Stomach (tissue), 9 donors: Measurements from ENCODE around the gene ABCE1. TPM values are rescaled to one million over a fixed set of nuclear protein-coding genes. Genes with fewer than 3 reads are reported as not detected.

Experiments used
- DNase-seq, 2 donors: peaks; one replicate each; pipeline versions ENCODE4 v3.0.0 to v3.0.0-alpha.2; 2013 to 2019
- H3K27ac ChIP-seq, 5 donors: fragments of 200-600 bp in 4 of 5; sonication (generic) in 4 of 5; one replicate each; pipeline ENCODE4 v1.5.1; 2013 to 2019; ENCODE audit warnings: mild to moderate bottlenecking in 1 of 5, moderate library complexity in 1 of 5
- H3K27me3 ChIP-seq, 3 donors: fragments of 200-600 bp; sonication (generic); one replicate each; pipeline ENCODE4 v1.5.1; 2017 to 2019; ENCODE audit warnings: mixed run types in 1 of 3
- H3K36me3 ChIP-seq, 4 donors: fragments of 200-600 bp; sonication (generic); 1 replicate in 3 of 4; 2 replicates in 1 of 4; pipeline ENCODE4 v1.5.1; 2016 to 2019
- H3K4me1 ChIP-seq, 4 donors: fragments of 200-600 bp; sonication (generic); one replicate each; pipeline ENCODE4 v1.5.1; 2016 to 2019
- H3K4me3 ChIP-seq, 4 donors: fragments of 200-600 bp; sonication (generic) in 3 of 4; one replicate each; pipeline ENCODE4 v1.5.1; 2016 to 2019; ENCODE audit warnings: mild to moderate bottlenecking in 1 of 4
- H3K9me3 ChIP-seq, 4 donors: fragments of 200-600 bp; sonication (generic); one replicate each; pipeline ENCODE4 v1.5.1; 2016 to 2019
- CTCF ChIP-seq, 7 experiments: fragments of 450-650 bp in 4 of 7; fragments of 200-600 bp in 3 of 7; sonication (generic) in 3 of 7; IDR thresholded peaks; one replicate each; pipeline ENCODE4 v1.5.1; 2016 to 2019; ENCODE audit warnings: antibody characterized with exemption in 7 of 7, control low read depth in 2 of 7, mild to moderate bottlenecking in 1 of 7
- EP300 ChIP-seq: sonication (generic); formaldehyde crosslinking; IDR thresholded peaks from one replicate; pipeline ENCODE4 v1.6.1; 2017; ENCODE audit warnings: antibody characterized with exemption
- POLR2A ChIP-seq, 4 donors: fragments of 450-650 bp; IDR thresholded peaks; one replicate each; pipeline ENCODE4 v1.6.1; 2016; ENCODE audit warnings: antibody characterized with exemption in 4 of 4, control low read depth in 2 of 4, mild to moderate bottlenecking in 1 of 4, moderate library complexity in 1 of 4
- POLR2AphosphoS5 ChIP-seq, 3 donors: sonication (generic); formaldehyde crosslinking; IDR thresholded peaks; one replicate each; pipeline ENCODE4 v1.6.1; 2016; ENCODE audit warnings: antibody characterized with exemption in 3 of 3
- WGBS, 5 donors: extraction: QIAGEN DNeasy Blood & Tissue Kit in 3 of 5; methylation state at CpG; one replicate each; pipeline versions ENCODE4 v1.1.5 to v1.1.7; 2013 to 2018; 5-methylcytosine and 5-hydroxymethylcytosine counted together
- intact Hi-C: fragments of 100-400 bp; cut with DNase I; formaldehyde crosslinking; loops from one replicate; pipeline ENCODE4 v1.15.1; 2023; ENCODE audit warnings: low total_unique reads
- polyA plus RNA-seq, 3 donors: library from polyadenylated mRNA; stranded (reverse); fragments of 200-250 nt; gene quantifications; one replicate each; pipeline ENCODE4 v1.2.3, GENCODE V29; 2013
- total RNA-seq, 5 donors: library from RNA; depleted of rRNA; stranded (reverse); fragments of >200 nt; gene quantifications; one replicate each; pipeline versions ENCODE4 v1.1.0 to v1.2.3, GENCODE V29; 2014 to 2016
- donor health status: healthy with polysubstance abuse.
- donor health status: Bipolar disorder and iron deficiency.
- donor health status: healthy.

Gene ABCE1
- total and polyA plus RNA-seq, 8 donors: 16.9 to 108 (median 29.3) TPM

- intact Hi-C loops: no loop called here
- Histone ChIP-seq H3K27me3 (no peaks in the 10 kb centered on the region), H3K27ac (no peak overlapping the region), H3K4me3 (no peak overlapping the region), H3K9me3 (no peaks in the 10 kb centered on the region), H3K4me1 (peaks cover 0 to 17% (median 5%) of the 10 kb centered on the region in 4 donors), H3K36me3 (peaks cover 14 to 80% (median 78%) of the 10 kb centered on the region in 4 donors)
- TF ChIP-seq EP300 (no peak), CTCF (IDR thresholded peaks at IDR 0.05) (no peak), POLR2AphosphoS5 (IDR thresholded peaks at IDR 0.05) (no peak), POLR2A (IDR thresholded peaks at IDR 0.05) (no peak)
- WGBS, 5 donors: 36 to 62% (median 53%) methylated on average over 2 of the region's 2 CpGs
- DNase-seq: no peak
Observed at GRCh38 chr4:145107126-145107525, 9.0 kb downstream of the ABCE1 start.

- Histone ChIP-seq H3K9me3 (no peaks in the 10 kb centered on the region), H3K27me3 (no peaks in the 10 kb centered on the region), H3K27ac (no peak overlapping the region), H3K4me1 (peaks cover 0 to 7% (median 0%) of the 10 kb centered on the region in 4 donors), H3K36me3 (peaks cover 21 to 90% (median 88%) of the 10 kb centered on the region in 4 donors), H3K4me3 (no peak overlapping the region)
- intact Hi-C loops: no loop called here
- no peak for DNase-seq
- TF ChIP-seq POLR2AphosphoS5 (IDR thresholded peaks at IDR 0.05) (no peak), CTCF (IDR thresholded peaks at IDR 0.05) (no peak), POLR2A (IDR thresholded peaks at IDR 0.05) (no peak), EP300 (no peak)
Observed at GRCh38 chr4:145108128-145108527, 10.0 kb downstream of the ABCE1 start.

GRCh38 chr4:145125396-145125795 is 27.3 kb downstream of the ABCE1 start:
- Histone ChIP-seq H3K4me3 (no peak overlapping the region), H3K4me1 (peaks cover 0 to 1% (median 0%) of the 10 kb centered on the region in 4 donors), H3K27me3 (no peaks in the 10 kb centered on the region), H3K36me3 (peaks cover 60 to 98% (median 95%) of the 10 kb centered on the region in 4 donors), H3K9me3 (no peaks in the 10 kb centered on the region), H3K27ac (no peak overlapping the region)
- no peak for TF ChIP-seq EP300
- TF ChIP-seq POLR2AphosphoS5 (IDR thresholded peaks at IDR 0.05): no peak
- TF ChIP-seq CTCF (IDR thresholded peaks at IDR 0.05): no peak
- no peak for TF ChIP-seq POLR2A (IDR thresholded peaks at IDR 0.05)
- intact Hi-C loops: no loop called here
- 93 to 99% (median 98%) methylated on average over 2 of the region's 2 CpGs for WGBS, 5 donors
- DNase-seq: no peak

GRCh38 chr4:145130130-145130529 is 32.0 kb downstream of the ABCE1 start:
- Histone ChIP-seq H3K4me1 (peaks cover 5 to 23% (median 17%) of the 10 kb centered on the region in 4 donors), H3K27ac (no peak overlapping the region), H3K4me3 (no peak overlapping the region), H3K9me3 (no peaks in the 10 kb centered on the region), H3K27me3 (no peaks in the 10 kb centered on the region), H3K36me3 (peaks cover 29 to 60% (median 51%) of the 10 kb centered on the region in 4 donors)
- intact Hi-C loops: no loop called here
- no peak for DNase-seq
- TF ChIP-seq POLR2A (IDR thresholded peaks at IDR 0.05): no peak
- no peak for TF ChIP-seq CTCF (IDR thresholded peaks at IDR 0.05)
- TF ChIP-seq POLR2AphosphoS5 (IDR thresholded peaks at IDR 0.05): no peak
- TF ChIP-seq EP300: no peak
